Kidney (tissue), 14 donors: ENCODE results near the gene KCNIP3. TPM values are rescaled to one million over a fixed set of nuclear protein-coding genes. Genes with fewer than 3 reads are reported as not detected.

Experiments
- DNase-seq, 5 donors: peaks; one replicate each; pipeline ENCODE4 v3.0.0-alpha.2; 2013 to 2020
- FAIRE-seq: peaks from 2 replicates; lab custom pipeline; 2012; peaks lifted over from hg19 to GRCh38; lab: Jason Lieb, UNC
- H3K27ac ChIP-seq, 2 donors: one replicate each; pipeline ENCODE4 v1.7.0; 2013; ENCODE audit warnings: low read depth in 2 of 2, low read length in 2 of 2, inconsistent platforms in 1 of 2
- H3K27me3 ChIP-seq: one replicate; pipeline ENCODE4 v1.7.1; 2013; ENCODE audit warnings: low read length, inconsistent platforms; ENCODE audit not compliant: control insufficient read depth, insufficient read depth
- H3K36me3 ChIP-seq, 3 donors: one replicate each; pipeline versions ENCODE4 v1.7.0 to v1.7.1; 2013; ENCODE audit warnings: low read length in 3 of 3, control low read depth in 1 of 3, inconsistent platforms in 1 of 3; ENCODE audit not compliant: insufficient read depth in 3 of 3, control insufficient read depth in 2 of 3
- H3K4me1 ChIP-seq, 3 donors: one replicate each; pipeline versions ENCODE4 v1.7.0 to v1.7.1; 2013; ENCODE audit warnings: low read length in 3 of 3, inconsistent platforms in 1 of 3, low read depth in 1 of 3; ENCODE audit not compliant: control insufficient read depth in 2 of 3, insufficient read depth in 2 of 3
- H3K4me3 ChIP-seq, 3 donors: one replicate each; pipeline versions ENCODE4 v1.7.0 to v1.8.1; 2013; ENCODE audit warnings: low read length in 3 of 3, control low read depth in 1 of 3, inconsistent platforms in 1 of 3
- H3K9ac ChIP-seq, 3 donors: one replicate each; pipeline versions ENCODE4 v1.7.0 to v1.7.1; 2013; ENCODE audit warnings: low read length in 3 of 3, control low read depth in 1 of 3, inconsistent platforms in 1 of 3
- H3K9me3 ChIP-seq, 3 donors: one replicate each; pipeline versions ENCODE4 v1.7.0 to v1.7.1; 2013; ENCODE audit warnings: low read length in 3 of 3, control low read depth in 1 of 3, inconsistent platforms in 1 of 3; ENCODE audit not compliant: control insufficient read depth in 2 of 3, insufficient read depth in 1 of 3
- intact Hi-C: fragments of 100-400 bp; cut with DNase I; formaldehyde crosslinking; loops from one replicate; pipeline ENCODE4 v1.11.1; 2022
- polyA plus RNA-seq: library from polyadenylated mRNA; stranded (reverse); fragments of 350-450 nt; fragmentation: Illumina TruSeq; extraction: RNeasy Lipid Tissue Mini Kit (QIAGEN cat#74804); gene quantifications from one replicate; pipeline ENCODE4 v1.2.3, GENCODE V29; 2014; ENCODE audit warnings: low read depth, low replicate concordance; ENCODE audit not compliant: insufficient read depth
- total RNA-seq: library from RNA; stranded (reverse); fragmentation: NEBNext Ultra II Directional; extraction: Animal tissue kit (Norgen Biotek cat#: 25700); gene quantifications from one replicate; pipeline ENCODE4 v1.2.1, GENCODE V29; 2021
- TF ChIP-seq, protein P1 (sequence below): IDR thresholded peaks from 3 replicates; pipeline ENCODE4 v1.5.1; 2012; ENCODE audit warnings: mild to moderate bottlenecking, moderate library complexity, borderline replicate concordance; ENCODE audit not compliant: insufficient read depth; ENCODE audit errors: extremely low read depth
- donor health status: control.
- donor health status: control.
- donor health status: control.
- donor health status: control.
- donor health status: control.
- donor health status: DM: yes; HTN: yes; CAD: no.
- donor health status: Normal renal cell carcinoma (clear cell type).

KCNIP3 gene
- total and polyA plus RNA-seq, 2 donors from 2014 or later: 14.8 to 27.6 TPM

GRCh38 chr2:95359031-95359430 is 61.9 kb downstream of the KCNIP3 start:
- Histone ChIP-seq H3K9ac (no peak overlapping the region), H3K36me3 (no peaks in the 10 kb centered on the region), H3K9me3 (no peaks in the 10 kb centered on the region), H3K27ac (no peak overlapping the region), H3K4me3 (no peak overlapping the region), H3K27me3 (no peaks in the 10 kb centered on the region), H3K4me1 (no peaks in the 10 kb centered on the region)
- no peak for DNase-seq
- TF ChIP-seq, protein P1, sequence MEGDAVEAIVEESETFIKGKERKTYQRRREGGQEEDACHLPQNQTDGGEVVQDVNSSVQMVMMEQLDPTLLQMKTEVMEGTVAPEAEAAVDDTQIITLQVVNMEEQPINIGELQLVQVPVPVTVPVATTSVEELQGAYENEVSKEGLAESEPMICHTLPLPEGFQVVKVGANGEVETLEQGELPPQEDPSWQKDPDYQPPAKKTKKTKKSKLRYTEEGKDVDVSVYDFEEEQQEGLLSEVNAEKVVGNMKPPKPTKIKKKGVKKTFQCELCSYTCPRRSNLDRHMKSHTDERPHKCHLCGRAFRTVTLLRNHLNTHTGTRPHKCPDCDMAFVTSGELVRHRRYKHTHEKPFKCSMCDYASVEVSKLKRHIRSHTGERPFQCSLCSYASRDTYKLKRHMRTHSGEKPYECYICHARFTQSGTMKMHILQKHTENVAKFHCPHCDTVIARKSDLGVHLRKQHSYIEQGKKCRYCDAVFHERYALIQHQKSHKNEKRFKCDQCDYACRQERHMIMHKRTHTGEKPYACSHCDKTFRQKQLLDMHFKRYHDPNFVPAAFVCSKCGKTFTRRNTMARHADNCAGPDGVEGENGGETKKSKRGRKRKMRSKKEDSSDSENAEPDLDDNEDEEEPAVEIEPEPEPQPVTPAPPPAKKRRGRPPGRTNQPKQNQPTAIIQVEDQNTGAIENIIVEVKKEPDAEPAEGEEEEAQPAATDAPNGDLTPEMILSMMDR: no peak
- FAIRE-seq: no peak
- intact Hi-C loops: no loop called here

DNA sequence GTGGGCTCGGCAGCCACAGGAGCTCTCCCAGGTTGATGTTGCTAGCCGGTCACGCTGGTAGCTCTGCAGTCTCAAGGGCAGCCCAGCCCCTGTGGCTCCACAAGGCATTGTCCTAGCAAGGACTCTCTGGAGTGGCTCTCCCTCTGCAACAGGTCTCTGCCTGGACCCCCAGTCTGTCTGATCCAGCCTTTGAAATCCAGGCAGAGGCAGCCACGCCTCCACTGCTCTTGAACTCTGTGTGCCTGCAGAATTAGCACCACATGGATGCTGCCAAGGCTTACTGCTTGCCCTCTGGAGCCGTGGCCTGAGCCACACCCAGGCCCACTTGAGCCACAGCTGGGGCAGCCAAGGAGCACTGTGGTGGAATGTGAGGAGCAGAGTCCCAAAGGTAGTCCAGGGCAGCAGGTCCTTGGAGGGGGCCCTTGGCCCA is 62.4 kb downstream of the KCNIP3 start:
- intact Hi-C loops: no loop called here
- H3K9me3 ChIP-seq: no peaks in the 10 kb centered on the region
- peak in 1 of 5 donors; percentile 50 for DNase-seq

GRCh38 chr2:95361216-95361980 is 64.3 kb downstream of the KCNIP3 start:
- Histone ChIP-seq H3K36me3 (no peaks in the 10 kb centered on the region), H3K4me3 (no peak overlapping the region), H3K9me3 (no peaks in the 10 kb centered on the region), H3K4me1 (no peaks in the 10 kb centered on the region), H3K27me3 (no peaks in the 10 kb centered on the region), H3K27ac (no peak overlapping the region), H3K9ac (no peak overlapping the region)
- DNase-seq (peak in 1 of 5 donors; percentile 23), FAIRE-seq (no peak)
- TF ChIP-seq, protein P1: no peak
- intact Hi-C loops: no loop called here

More for the DNA sequence above, 62.4 kb downstream of the KCNIP3 start:
- TF ChIP-seq, protein P1: no peak
- Histone ChIP-seq H3K27me3 (no peaks in the 10 kb centered on the region), H3K4me1 (no peaks in the 10 kb centered on the region), H3K36me3 (no peaks in the 10 kb centered on the region), H3K27ac (no peak overlapping the region), H3K9ac (no peak overlapping the region), H3K4me3 (no peak overlapping the region)
- no peak for FAIRE-seq
